Measurements from ENCODE around the gene ATP2B2.

GRCh38 chr3:10304905-10305304 lies 200.5 kb downstream of the ATP2B2 start:
- no peak for TF ChIP-seq ATOH8 (CRISPR knock-in tag; IDR thresholded peaks at IDR 0.05; ENCODE audit: low read depth)
- no peak for TF ChIP-seq EP300 (IDR thresholded peaks at IDR 0.05)
- TF ChIP-seq CHD2 (IDR thresholded peaks at IDR 0.05; ENCODE audit: low read length, partially characterized antibody), result no peak
- TF ChIP-seq CTCF (IDR thresholded peaks at IDR 0.05), result no peak
- TF ChIP-seq CEBPB (IDR thresholded peaks at IDR 0.05), result no peak
- TF ChIP-seq POLR2A (IDR thresholded peaks at IDR 0.05; ENCODE audit: low read length), result no peak
- no peak for TF ChIP-seq POLR2AphosphoS2 (conservative IDR thresholded peaks at IDR 0.05; ENCODE audit: low read length)
- TF ChIP-seq ZSCAN20 (CRISPR knock-in tag; IDR thresholded peaks at IDR 0.05), result no peak
- no peak for TF ChIP-seq SMC3 (IDR thresholded peaks at IDR 0.05)
- TF ChIP-seq MAX (IDR thresholded peaks at IDR 0.05), result no peak
- no peak for TF ChIP-seq RNF2 (IDR thresholded peaks at IDR 0.05; ENCODE audit: borderline replicate concordance, low read depth)
- TF ChIP-seq USF2 (IDR thresholded peaks at IDR 0.05), result no peak
